Neural cell (in vitro differentiated cells): ENCODE data around the gene MRPS31. TPM values are rescaled to one million over a fixed set of nuclear protein-coding genes. Genes with fewer than 3 reads are reported as not detected.

Source experiments
- H2AFZ ChIP-seq: fragments of 200-600, 300-800 bp; sonication (generic), shearing (Covaris generic); 2 replicates; pipeline ENCODE4 v1.6.0; 2014; ENCODE audit warnings: low read depth, mild to moderate bottlenecking, antibody characterized with exemption, low read length, moderate library complexity
- H3F3A ChIP-seq: fragments of 200-600 bp; shearing (Covaris generic); 2 replicates; pipeline ENCODE4 v1.6.1; 2016; ENCODE audit warnings: mild to moderate bottlenecking, moderate library complexity, mixed read lengths, antibody characterized with exemption, low read length; ENCODE audit not compliant: insufficient read depth, poor library complexity, severe bottlenecking
- H3K27ac ChIP-seq: fragments of 200-600, 300-800 bp; sonication (generic), shearing (Covaris generic); 2 replicates; pipeline ENCODE4 v1.5.1; 2014; ENCODE audit warnings: mild to moderate bottlenecking, low read length, moderate library complexity
- H3K27me3 ChIP-seq: fragments of 300-800, 200-600 bp; sonication (generic), shearing (Covaris generic); 2 replicates; pipeline ENCODE4 v1.6.0; 2014; ENCODE audit warnings: mild to moderate bottlenecking, low read depth, low read length, moderate library complexity; ENCODE audit not compliant: insufficient read depth
- H3K36me3 ChIP-seq: fragments of 300-800, 200-600 bp; sonication (generic), shearing (Covaris generic); 2 replicates; pipeline ENCODE4 v1.5.1; 2014; ENCODE audit warnings: mild to moderate bottlenecking, antibody characterized with exemption, low read length, moderate library complexity; ENCODE audit not compliant: insufficient read depth
- H3K4me2 ChIP-seq: fragments of 300-800, 200-600 bp; sonication (generic), shearing (Covaris generic); 2 replicates; pipeline ENCODE4 v1.6.0; 2014; ENCODE audit warnings: mild to moderate bottlenecking, low read length
- H3K4me3 ChIP-seq: fragments of 300-800, 200-600 bp; sonication (generic), shearing (Covaris generic); 2 replicates; pipeline ENCODE4 v1.5.1; 2014; ENCODE audit warnings: mild to moderate bottlenecking, low read length, moderate library complexity
- H3K79me2 ChIP-seq: fragments of 200-600 bp; shearing (Covaris generic); replicated peaks from 2 replicates; pipeline ENCODE4 v1.6.0; 2014; ENCODE audit warnings: mild to moderate bottlenecking, low read length, moderate library complexity; ENCODE audit not compliant: insufficient read depth
- H3K9ac ChIP-seq: fragments of 300-800, 200-600 bp; sonication (generic), shearing (Covaris generic); 2 replicates; pipeline ENCODE4 v1.6.1; 2016; ENCODE audit warnings: mild to moderate bottlenecking, low read length, mixed read lengths
- H3K9me2 ChIP-seq: fragments of 200-600 bp; shearing (Covaris generic); 2 replicates; pipeline ENCODE4 v1.6.1; 2016; ENCODE audit warnings: mild to moderate bottlenecking, low read length, mixed read lengths; ENCODE audit not compliant: insufficient read depth
- H3K9me3 ChIP-seq: fragments of 200-600, 300-800 bp; sonication (generic), shearing (Covaris generic); 2 replicates; pipeline ENCODE4 v1.6.1; 2016; ENCODE audit warnings: mild to moderate bottlenecking, mixed run types, low read length, moderate library complexity, mixed read lengths
- H4K20me1 ChIP-seq: fragments of 200-600 bp; shearing (Covaris generic); 2 replicates; pipeline ENCODE4 v1.6.1; 2016; ENCODE audit warnings: mild to moderate bottlenecking, mixed run types; ENCODE audit not compliant: insufficient read depth
- EP300 ChIP-seq: fragments of 450-650 bp; conservative IDR thresholded peaks from 2 replicates; pipeline ENCODE4 v1.6.1; 2014; ENCODE audit warnings: antibody characterized with exemption, mild to moderate bottlenecking, moderate library complexity; ENCODE audit not compliant: poor library complexity, severe bottlenecking
- EZH2 ChIP-seq: fragments of 200-600, 300-800 bp; shearing (Covaris generic), sonication (generic); IDR thresholded peaks from 2 replicates; pipeline ENCODE4 v1.6.1; 2014; ENCODE audit warnings: antibody characterized with exemption, low read length, borderline replicate concordance, mild to moderate bottlenecking; ENCODE audit not compliant: insufficient read depth, poor library complexity, severe bottlenecking
- MXI1 ChIP-seq: fragments of 450-650 bp; conservative IDR thresholded peaks from 2 replicates; pipeline ENCODE4 v1.6.1; 2014; ENCODE audit warnings: antibody characterized with exemption, mild to moderate bottlenecking; ENCODE audit not compliant: poor library complexity, severe bottlenecking
- POLR2AphosphoS5 ChIP-seq: IDR thresholded peaks from 2 replicates; pipeline ENCODE4 v1.6.1; 2012
- RAD21 ChIP-seq: fragments of 450-650 bp; conservative IDR thresholded peaks from 2 replicates; pipeline ENCODE4 v1.6.1; 2014; ENCODE audit warnings: antibody characterized with exemption, mild to moderate bottlenecking, moderate library complexity
- REST ChIP-seq: IDR thresholded peaks from 2 replicates; pipeline ENCODE4 v1.6.1; 2012; ENCODE audit warnings: borderline replicate concordance
- SMC3 ChIP-seq: fragments of 450-650 bp; conservative IDR thresholded peaks from 2 replicates; pipeline ENCODE4 v1.6.1; 2014; ENCODE audit warnings: antibody characterized with exemption, mild to moderate bottlenecking, moderate library complexity; ENCODE audit not compliant: poor library complexity
- TAF1 ChIP-seq: IDR thresholded peaks from 2 replicates; pipeline ENCODE4 v1.6.1; 2012; ENCODE audit warnings: low read depth
- polyA plus RNA-seq: library from polyadenylated mRNA; depleted of rRNA; stranded (reverse); fragments of >200 nt; gene quantifications from 2 replicates; pipeline ENCODE4 v1.2.3, GENCODE V29; 2014
- TF ChIP-seq, protein P1 (sequence below): fragments of 450-650 bp; IDR thresholded peaks from 2 replicates; pipeline ENCODE4 v1.5.1; 2014; ENCODE audit warnings: antibody characterized with exemption, mild to moderate bottlenecking, moderate library complexity; ENCODE audit not compliant: poor library complexity, severe bottlenecking

The MRPS31 gene
- polyA plus RNA-seq, 1 donor from 2014 or later, result 72.4 TPM

DNA sequence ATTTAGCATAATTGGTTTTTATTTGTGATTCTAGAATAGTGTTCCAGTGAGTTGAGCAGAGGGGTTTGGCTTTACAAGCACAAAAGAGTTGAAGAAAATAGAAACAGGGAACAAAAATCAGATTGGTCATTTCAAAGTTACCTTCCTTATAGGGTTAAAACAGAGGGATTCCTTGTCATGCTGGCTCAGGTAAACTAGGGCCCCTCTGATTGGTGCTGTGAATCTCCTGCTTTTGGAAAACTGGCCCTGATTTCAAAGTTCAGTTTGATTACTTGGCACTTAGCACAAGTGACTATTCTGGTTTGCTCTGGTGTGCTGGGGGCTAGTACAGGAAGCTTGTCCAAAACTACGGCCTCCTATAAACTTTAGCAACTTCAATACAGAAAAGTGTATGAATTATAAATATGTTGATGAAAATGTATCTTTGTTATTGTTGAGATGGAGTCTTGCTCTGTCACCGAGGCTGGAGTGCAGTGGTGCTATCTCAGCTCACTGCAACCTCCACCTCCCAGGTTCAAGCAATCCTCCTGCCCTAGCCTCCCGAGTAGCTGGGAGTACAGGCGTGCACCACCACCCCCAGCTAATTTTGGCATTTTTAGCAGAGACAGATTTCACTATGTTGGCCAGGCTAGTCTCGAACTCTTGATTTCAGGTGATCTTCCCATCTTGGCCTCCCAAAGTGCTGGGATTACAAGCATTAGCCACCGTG lies 1.9 kb upstream of the MRPS31 start:
- H3K4me3 ChIP-seq, result no peak overlapping the region
- H3K9me2 ChIP-seq, result no peaks in the 10 kb centered on the region
- TF ChIP-seq EP300 (no peak), REST (no peak), POLR2AphosphoS5 (no peak), TAF1 (no peak), SMC3 (no peak), RAD21 (no peak), EZH2 (no peak), MXI1 (no peak)
- TF ChIP-seq, protein P1, sequence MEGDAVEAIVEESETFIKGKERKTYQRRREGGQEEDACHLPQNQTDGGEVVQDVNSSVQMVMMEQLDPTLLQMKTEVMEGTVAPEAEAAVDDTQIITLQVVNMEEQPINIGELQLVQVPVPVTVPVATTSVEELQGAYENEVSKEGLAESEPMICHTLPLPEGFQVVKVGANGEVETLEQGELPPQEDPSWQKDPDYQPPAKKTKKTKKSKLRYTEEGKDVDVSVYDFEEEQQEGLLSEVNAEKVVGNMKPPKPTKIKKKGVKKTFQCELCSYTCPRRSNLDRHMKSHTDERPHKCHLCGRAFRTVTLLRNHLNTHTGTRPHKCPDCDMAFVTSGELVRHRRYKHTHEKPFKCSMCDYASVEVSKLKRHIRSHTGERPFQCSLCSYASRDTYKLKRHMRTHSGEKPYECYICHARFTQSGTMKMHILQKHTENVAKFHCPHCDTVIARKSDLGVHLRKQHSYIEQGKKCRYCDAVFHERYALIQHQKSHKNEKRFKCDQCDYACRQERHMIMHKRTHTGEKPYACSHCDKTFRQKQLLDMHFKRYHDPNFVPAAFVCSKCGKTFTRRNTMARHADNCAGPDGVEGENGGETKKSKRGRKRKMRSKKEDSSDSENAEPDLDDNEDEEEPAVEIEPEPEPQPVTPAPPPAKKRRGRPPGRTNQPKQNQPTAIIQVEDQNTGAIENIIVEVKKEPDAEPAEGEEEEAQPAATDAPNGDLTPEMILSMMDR, result no peak
- no peaks in the 10 kb centered on the region for H3F3A ChIP-seq
- H3K9me3 ChIP-seq, result no peaks in the 10 kb centered on the region
- no peak overlapping the region for H3K27ac ChIP-seq
- H2AFZ ChIP-seq, result no peak overlapping the region
- H4K20me1 ChIP-seq, result no peaks in the 10 kb centered on the region
- no peak overlapping the region for H3K4me2 ChIP-seq
- no peak overlapping the region for H3K9ac ChIP-seq
- H3K79me2 ChIP-seq, result peaks cover 15% of the 10 kb centered on the region
- H3K27me3 ChIP-seq, result no peaks in the 10 kb centered on the region
- H3K36me3 ChIP-seq, result no peaks in the 10 kb centered on the region

GRCh38 chr13:40770609-40770933 lies 419 bp downstream of the MRPS31 start:
- H3K9me3 ChIP-seq, result no peaks in the 10 kb centered on the region
- TF ChIP-seq EZH2, result no peak
- no peak for TF ChIP-seq REST
- TF ChIP-seq POLR2AphosphoS5, result no peak
- TF ChIP-seq SMC3, result no peak
- peak overlapping the region; percentile 84 for H2AFZ ChIP-seq
- H3F3A ChIP-seq, result no peaks in the 10 kb centered on the region
- H3K27me3 ChIP-seq, result no peaks in the 10 kb centered on the region
- H3K9me2 ChIP-seq, result no peaks in the 10 kb centered on the region
- peak overlapping the region; percentile 76 for H3K4me3 ChIP-seq
- H4K20me1 ChIP-seq, result no peaks in the 10 kb centered on the region
- peaks cover 17% of the 10 kb centered on the region for H3K79me2 ChIP-seq
- H3K9ac ChIP-seq, result peak overlapping the region; percentile 81
- H3K36me3 ChIP-seq, result no peaks in the 10 kb centered on the region
- H3K27ac ChIP-seq, result peak overlapping the region; percentile 88
- peak overlapping the region; percentile 62 for H3K4me2 ChIP-seq
